GM19023 (cell line): ENCODE results near the gene GLG1.
"Not testable (repeated sequence)": the region's sequence is repeated elsewhere in the genome, so short reads cannot be mapped to it uniquely, and the experiment has no call there.

Experiments used
- ATAC-seq: cut with Tn5 transposase; IDR thresholded peaks from one replicate; pipeline ENCODE4 v1.9.1; 2021; ENCODE audit warnings: mild to moderate bottlenecking, moderate library complexity; ENCODE audit not compliant: unreplicated experiment

The GLG1 gene

GRCh38 chr16:74413485-74413884, 193.4 kb downstream of the GLG1 start:
- ATAC-seq: not testable (repeated sequence)

GRCh38 chr16:74412775-74413390, 194.0 kb downstream of the GLG1 start:
- ATAC-seq: not testable (repeated sequence)

- ATAC-seq: not testable (repeated sequence)
Observed at GRCh38 chr16:74412138-74412774, 194.7 kb downstream of the GLG1 start.

- not testable (repeated sequence) for ATAC-seq
Observed at GRCh38 chr16:74410981-74411380, 195.9 kb downstream of the GLG1 start.

- not testable (repeated sequence) for ATAC-seq
Observed at GRCh38 chr16:74410057-74410957, 196.6 kb downstream of the GLG1 start.

- not testable (repeated sequence) for ATAC-seq
Observed at GRCh38 chr16:74409185-74409981, 197.5 kb downstream of the GLG1 start.

- not testable (repeated sequence) for ATAC-seq
Observed at GRCh38 chr16:74407362-74407705, 199.6 kb downstream of the GLG1 start.

GRCh38 chr16:74406600-74407361, 200.1 kb downstream of the GLG1 start:
- not testable (repeated sequence) for ATAC-seq

GRCh38 chr16:74404148-74404933, 202.6 kb downstream of the GLG1 start:
- not testable (repeated sequence) for ATAC-seq

GRCh38 chr16:74400238-74400637, 206.7 kb downstream of the GLG1 start:
- not testable (repeated sequence) for ATAC-seq

- ATAC-seq: not testable (repeated sequence)
Observed at GRCh38 chr16:74398212-74398895, 208.6 kb downstream of the GLG1 start.
